ENCODE results near the gene PCBP2. TPM values are rescaled to one million over a fixed set of nuclear protein-coding genes. Genes with fewer than 3 reads are reported as not detected.

PCBP2 gene
- total RNA-seq, result 259 and 261 TPM in 2 replicates

GRCh38 chr12:53451661-53452158 lies at the start of gene PCBP2:
Gene PCBP2, plus strand, starts transcription at chr12:53452102. Its CDS starts 2,699 bp downstream, at chr12:53454801.

DNA sequence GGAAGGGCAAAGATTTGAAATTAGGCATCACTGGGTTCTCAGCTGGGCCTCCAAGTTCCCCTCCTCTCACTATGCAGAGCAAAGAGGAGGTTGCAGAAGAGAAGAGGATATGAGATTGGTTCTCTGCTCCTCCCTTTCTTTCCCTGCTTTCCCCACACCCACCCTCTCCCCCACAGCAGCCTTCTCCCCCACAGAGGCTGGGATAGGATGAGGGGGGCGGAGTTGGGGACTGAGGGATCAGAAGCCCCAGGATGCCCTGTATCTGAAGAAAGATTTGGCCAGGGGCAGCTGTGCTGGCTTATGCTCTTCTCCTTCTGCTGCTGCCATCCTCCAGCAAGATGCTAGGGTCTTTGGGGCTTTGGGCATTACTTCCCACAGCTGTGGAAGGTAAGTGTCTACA lies 28.3 kb upstream of the PCBP2 start, which contains the start of gene AMHR2:
Gene AMHR2, plus strand, starts transcription at position 259 of the 400 bp plus-strand sequence. Its CDS starts 80 bp downstream, at position 339.

GRCh38 chr12:53441040-53441833 lies 10.7 kb upstream of the PCBP2 start, which contains the start of gene PRR13:
Gene PRR13, plus strand, starts transcription at chr12:53441734. Its CDS starts 981 bp downstream, at chr12:53442715.

DNA sequence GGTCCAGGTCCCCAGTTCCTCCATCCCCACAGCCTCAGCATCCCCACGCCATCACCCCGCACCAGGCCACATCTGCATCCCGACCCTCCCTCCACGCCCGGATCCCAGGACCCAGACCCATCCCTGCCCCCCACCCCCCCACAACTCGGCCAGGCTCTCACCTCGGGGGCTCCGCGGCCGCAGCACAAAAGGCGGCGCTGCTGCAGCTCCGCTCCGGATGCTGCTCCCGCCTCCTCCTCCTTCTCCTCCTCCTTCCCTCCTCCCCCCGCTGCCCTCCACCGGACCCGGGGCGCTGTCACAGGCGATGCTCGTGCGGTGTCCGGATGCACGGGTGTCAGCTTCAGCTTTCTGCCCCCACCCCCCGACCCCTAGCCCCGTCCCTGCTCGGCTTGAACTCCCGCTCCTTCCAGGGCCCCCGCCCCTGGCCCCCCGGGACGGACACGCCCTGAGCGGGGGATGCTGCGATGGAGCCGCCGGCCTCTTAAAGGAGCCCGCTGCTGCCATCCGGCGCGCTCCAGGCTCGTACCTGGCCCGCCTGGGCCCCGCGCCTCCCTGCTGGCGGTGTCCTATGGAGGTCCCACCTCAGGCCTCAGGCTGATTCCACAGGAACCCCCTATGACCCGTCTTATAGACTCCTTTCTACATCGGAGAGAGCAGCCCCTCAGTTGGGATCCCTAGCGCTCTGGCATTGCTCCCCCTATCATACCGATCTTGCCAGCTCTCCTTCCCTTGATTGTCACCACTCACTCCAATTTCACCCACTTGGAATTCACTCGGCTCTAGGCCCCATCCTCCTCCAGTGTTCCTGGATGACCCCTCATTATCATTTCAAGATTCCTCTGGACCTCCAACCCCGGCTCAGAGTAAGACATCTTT lies 47.6 kb downstream of the PCBP2 start, which contains the start of gene MAP3K12:
Gene MAP3K12, minus strand, starts transcription at position 193 of the 876 bp plus-strand sequence. CDS start 12,067 bp downstream, outside the sequence.

GRCh38 chr12:53500776-53501614 lies 49.1 kb downstream of the PCBP2 start, which contains the start of gene TARBP2:
Gene TARBP2, plus strand, starts transcription at chr12:53501283. Its CDS starts 126 bp downstream, at chr12:53501409.

DNA sequence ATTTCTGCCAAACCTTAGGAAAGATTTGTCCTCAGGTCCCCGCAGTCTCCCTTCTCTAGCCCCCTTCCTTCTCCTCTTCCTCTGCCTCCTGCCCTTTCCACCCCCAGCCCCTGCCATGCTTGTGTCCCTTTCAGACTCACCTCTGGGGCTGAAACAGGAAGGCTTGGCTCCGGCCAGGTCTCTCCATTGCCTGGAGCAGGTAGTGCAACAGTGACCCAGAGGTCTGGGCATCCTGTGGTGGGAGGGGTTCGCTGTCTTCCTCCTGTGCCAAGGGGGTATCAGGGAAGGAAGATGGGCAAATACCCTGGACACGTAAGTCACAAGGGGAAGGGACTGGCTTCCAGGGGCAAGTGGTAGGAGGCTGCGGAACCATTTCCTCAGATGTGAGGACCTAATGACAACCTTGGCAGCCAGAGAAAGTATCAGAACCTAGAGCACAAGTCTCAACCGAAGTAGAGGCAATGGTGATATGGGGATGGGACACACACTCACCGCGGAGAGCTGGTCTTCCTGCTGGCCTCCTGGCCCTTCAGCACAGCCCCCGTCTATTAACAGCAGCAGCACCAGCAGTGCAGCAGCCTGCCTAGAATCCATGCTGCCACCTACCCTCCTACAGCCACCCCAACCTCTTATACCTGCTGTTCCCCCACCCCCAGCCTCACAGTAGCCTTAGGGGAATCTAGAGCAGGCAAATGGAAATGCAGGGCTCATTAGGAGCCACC lies 55.1 kb downstream of the PCBP2 start, which contains the start of gene NPFF:
Gene NPFF, minus strand, starts transcription at position 604 of the 722 bp plus-strand sequence. Its CDS starts 10 bp downstream, at position 594.

Small RNA genes lying within 50 kb of the gene (small RNA-seq; reads per million reads assigned to genes)
- not detected for gene AC023509.3

Other genes starting within 250 kb of the PCBP2 start
- gene ITGB7, start 244.9 kb upstream of the PCBP2 start, total RNA-seq, result 0.78 and 1.1 TPM in 2 replicates
- gene RARG, start 219.9 kb upstream of the PCBP2 start, total RNA-seq, result 26.8 and 29.7 TPM in 2 replicates
- 6.2 and 14.1 TPM in 2 replicates for gene ESPL1, start 183.8 kb upstream of the PCBP2 start, total RNA-seq
- 175 and 338 TPM in 2 replicates for gene PFDN5, start 156.6 kb upstream of the PCBP2 start, total RNA-seq
- 44.8 and 56.7 TPM in 2 replicates for gene MYG1, start 152.4 kb upstream of the PCBP2 start, total RNA-seq
- 44.5 and 62.0 TPM in 2 replicates for gene AAAS, start 130.5 kb upstream of the PCBP2 start, total RNA-seq
- gene SP7, start 115.7 kb upstream of the PCBP2 start, total RNA-seq, result not detected in 2 replicates
- gene SP1, start 71.9 kb upstream of the PCBP2 start, total RNA-seq, result 33.4 and 51.8 TPM in 2 replicates
- not detected in 2 replicates for gene AMHR2, start 28.2 kb upstream of the PCBP2 start, total RNA-seq
- gene PRR13, start 10.4 kb upstream of the PCBP2 start, total RNA-seq, result 61.2 and 61.4 TPM in 2 replicates
- 35.4 and 36.0 TPM in 2 replicates for gene MAP3K12, start 47.4 kb downstream of the PCBP2 start, total RNA-seq
- 51.1 and 53.4 TPM in 2 replicates for gene TARBP2, start 49.2 kb downstream of the PCBP2 start, total RNA-seq
- gene NPFF, start 55.4 kb downstream of the PCBP2 start, total RNA-seq, result not detected in 2 replicates
- 9.2 and 11.0 TPM in 2 replicates for gene ATF7, start 174.3 kb downstream of the PCBP2 start, total RNA-seq
- gene ATP5MC2, start 224.0 kb downstream of the PCBP2 start, total RNA-seq, result 93.6 and 118 TPM in 2 replicates